ENCODE data around the gene CYP4F2. TPM values are rescaled to one million over a fixed set of nuclear protein-coding genes. Genes with fewer than 3 reads are reported as not detected.

CYP4F2 gene
- total and polyA plus RNA-seq, 10 donors = 0.37 TPM; not detected in 9

Small RNA genes lying within 50 kb of the gene (small RNA-seq; reads per million reads assigned to genes)
- gene CYP4F36P = 0 reads per million in 4 donors

Other genes starting within 250 kb of the CYP4F2 start
- 1 to 10 TPM; 2.8 to 8.2 (median 4.2) TPM for gene CYP4F12, start 225.0 kb downstream of the CYP4F2 start, total RNA-seq
- gene CYP4F12, start 225.0 kb downstream of the CYP4F2 start, polyA plus RNA-seq = 1 to 10 TPM; 1.9 to 8.3 (median 4.0) TPM
- not detected for gene OR10H2, start 170.1 kb downstream of the CYP4F2 start, total RNA-seq
- gene OR10H2, start 170.1 kb downstream of the CYP4F2 start, polyA plus RNA-seq = not detected
- gene OR10H3, start 160.1 kb downstream of the CYP4F2 start, total RNA-seq = not detected
- not detected for gene OR10H3, start 160.1 kb downstream of the CYP4F2 start, polyA plus RNA-seq
- gene OR10H5, start 110.4 kb downstream of the CYP4F2 start, total RNA-seq = not detected
- gene OR10H5, start 110.4 kb downstream of the CYP4F2 start, polyA plus RNA-seq = not detected
- gene OR10H1, start 82.4 kb downstream of the CYP4F2 start, total RNA-seq = not detected
- not detected for gene OR10H1, start 82.4 kb downstream of the CYP4F2 start, polyA plus RNA-seq
- gene CYP4F11, start 36.5 kb upstream of the CYP4F2 start, total RNA-seq = 1 to 10 TPM in 5 of 7 donors, under 1 TPM in 1, not detected in 1; 0.34 to 4.9 (median 1.9) TPM
- gene CYP4F11, start 36.5 kb upstream of the CYP4F2 start, polyA plus RNA-seq = under 1 TPM in 2 of 3 donors, not detected in 1; 0.07 to 0.58 TPM
- not detected for gene OR10H4, start 50.9 kb upstream of the CYP4F2 start, total RNA-seq
- gene OR10H4, start 50.9 kb upstream of the CYP4F2 start, polyA plus RNA-seq = not detected
- 100 to 1,000 TPM; 352 to 760 (median 443) TPM for gene TPM4, start 178.4 kb upstream of the CYP4F2 start, total RNA-seq
- gene TPM4, start 178.4 kb upstream of the CYP4F2 start, polyA plus RNA-seq = 100 to 1,000 TPM; 181 to 403 (median 238) TPM
- gene RAB8A, start 213.8 kb upstream of the CYP4F2 start, total RNA-seq = 100 to 1,000 TPM in 2 of 7 donors, 10 to 100 TPM in 5; 71.9 to 104 (median 89.8) TPM
- gene RAB8A, start 213.8 kb upstream of the CYP4F2 start, polyA plus RNA-seq = 10 to 100 TPM; 31.5 to 45.5 (median 34.0) TPM
- gene HSH2D, start 245.6 kb upstream of the CYP4F2 start, total RNA-seq = 10 to 100 TPM; 39.6 to 89.2 (median 51.4) TPM
- 100 to 1,000 TPM in 1 of 3 donors, 10 to 100 TPM in 2; 66.1 to 119 (median 75.2) TPM for gene HSH2D, start 245.6 kb upstream of the CYP4F2 start, polyA plus RNA-seq